Pons (tissue), 1 donor: ENCODE measurements around the gene ATG2B.
A peak's percentile ranks its signal among the peaks of the same experiment; 100 is the strongest.
"Not testable (repeated sequence)": the region's sequence is repeated elsewhere in the genome, so short reads cannot be mapped to it uniquely, and the experiment has no call there.

ENCODE experiments used
- DNase-seq: peaks from one replicate; pipeline ENCODE4 v3.0.0-alpha.2; 2016; ENCODE audit warnings: low spot score

ATG2B gene

DNA sequence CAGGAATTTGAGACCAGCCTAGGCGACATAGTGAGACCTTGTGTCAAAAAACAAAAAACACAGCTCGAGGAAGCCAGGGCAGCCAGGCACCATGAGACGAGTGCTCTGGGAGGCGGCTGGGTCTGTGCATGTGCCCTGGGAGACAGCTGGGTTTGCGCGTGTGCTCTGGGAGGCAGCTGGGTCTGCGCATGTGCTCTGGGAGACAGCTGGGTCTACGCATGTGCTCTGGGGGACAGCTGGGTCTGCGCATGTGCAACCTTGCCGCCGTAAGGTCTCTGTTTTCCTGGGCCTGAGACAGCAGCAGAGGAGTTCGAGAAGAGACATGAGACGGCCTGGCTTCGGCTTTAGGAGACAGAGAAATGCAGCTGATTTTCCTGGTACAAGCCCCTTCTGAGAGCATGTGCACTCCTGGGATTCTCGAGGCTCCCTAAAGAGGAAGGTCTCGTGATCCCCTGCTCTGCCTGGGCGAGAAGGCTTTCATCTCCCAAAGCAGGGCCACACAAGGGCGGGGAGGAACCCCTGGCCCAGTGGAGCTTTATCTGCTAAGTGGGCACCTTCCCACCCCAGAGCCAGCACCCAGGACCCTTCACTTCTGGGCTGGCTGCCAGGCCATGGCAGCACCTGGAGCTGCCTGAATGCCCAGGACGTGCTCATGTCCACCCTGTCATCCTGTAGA, 110.7 kb downstream of the ATG2B start:
- no peak for DNase-seq

DNA sequence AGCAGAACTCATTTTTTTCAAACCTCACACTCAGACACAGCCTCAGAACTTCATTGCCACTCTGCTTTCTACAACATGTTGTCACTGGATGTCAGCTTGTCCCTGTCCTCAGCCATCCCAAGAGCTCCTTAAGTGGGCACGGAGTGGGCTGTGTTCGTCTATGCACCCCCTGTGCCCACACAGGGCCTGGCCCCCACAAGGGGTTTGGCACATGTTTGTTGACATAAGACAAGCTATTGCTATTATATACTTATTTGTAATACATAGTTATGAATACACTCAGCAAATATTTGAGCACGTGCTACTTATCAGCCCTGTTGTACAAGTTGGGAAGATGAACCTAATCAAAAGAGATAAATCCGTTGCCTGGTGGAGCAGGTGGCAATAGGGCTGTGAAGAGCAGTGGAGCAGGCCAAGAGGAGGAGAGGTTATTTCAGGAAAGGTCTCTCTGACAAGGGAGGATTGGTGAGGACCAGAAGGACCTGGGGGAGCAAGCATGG, 111.4 kb downstream of the ATG2B start:
- DNase-seq, result no peak

DNA sequence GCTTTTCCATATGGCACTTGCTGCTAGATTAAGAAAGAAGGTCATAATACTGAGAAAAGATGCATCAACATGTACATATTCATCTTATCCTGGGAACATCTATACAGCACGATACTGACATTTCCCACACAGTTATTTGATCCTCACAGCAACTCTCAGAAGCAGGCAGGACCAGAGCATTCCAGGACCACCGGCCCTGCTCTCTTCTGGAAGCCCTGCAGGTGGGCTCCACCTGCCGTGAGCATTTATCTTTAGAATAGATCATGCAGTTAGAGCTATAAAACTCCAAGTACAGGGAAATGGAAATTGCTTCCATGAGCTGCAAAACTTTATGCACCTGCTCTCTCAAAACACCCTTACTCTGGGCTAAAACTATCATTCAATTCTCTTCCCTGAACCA, 112.7 kb downstream of the ATG2B start:
- no peak for DNase-seq

- DNase-seq, result no peak
These were observed 114.1 kb downstream of the ATG2B start for GRCh38 chr14:96249029-96249428.

DNA sequence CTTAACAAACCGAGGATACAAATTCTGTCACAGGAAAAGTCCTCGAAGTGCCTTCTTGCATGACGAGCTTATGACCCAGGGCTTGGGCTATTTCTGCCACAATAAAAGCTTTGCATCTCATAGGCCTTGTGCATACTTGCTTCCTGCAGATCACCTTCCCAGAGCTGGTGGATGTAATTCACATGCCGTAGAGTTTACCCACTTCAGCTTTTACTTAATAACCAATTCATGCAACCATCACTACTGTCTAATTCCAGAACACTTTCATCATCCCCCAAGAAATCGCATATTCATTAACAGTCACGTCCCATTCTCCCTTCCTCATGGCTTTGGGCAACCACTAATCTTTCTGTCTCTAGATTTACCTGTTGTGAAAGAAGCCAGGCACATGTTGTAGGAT, 116.1 kb downstream of the ATG2B start:
- no peak for DNase-seq

GRCh38 chr14:96246539-96246847, 116.6 kb downstream of the ATG2B start:
- DNase-seq, result no peak

DNA sequence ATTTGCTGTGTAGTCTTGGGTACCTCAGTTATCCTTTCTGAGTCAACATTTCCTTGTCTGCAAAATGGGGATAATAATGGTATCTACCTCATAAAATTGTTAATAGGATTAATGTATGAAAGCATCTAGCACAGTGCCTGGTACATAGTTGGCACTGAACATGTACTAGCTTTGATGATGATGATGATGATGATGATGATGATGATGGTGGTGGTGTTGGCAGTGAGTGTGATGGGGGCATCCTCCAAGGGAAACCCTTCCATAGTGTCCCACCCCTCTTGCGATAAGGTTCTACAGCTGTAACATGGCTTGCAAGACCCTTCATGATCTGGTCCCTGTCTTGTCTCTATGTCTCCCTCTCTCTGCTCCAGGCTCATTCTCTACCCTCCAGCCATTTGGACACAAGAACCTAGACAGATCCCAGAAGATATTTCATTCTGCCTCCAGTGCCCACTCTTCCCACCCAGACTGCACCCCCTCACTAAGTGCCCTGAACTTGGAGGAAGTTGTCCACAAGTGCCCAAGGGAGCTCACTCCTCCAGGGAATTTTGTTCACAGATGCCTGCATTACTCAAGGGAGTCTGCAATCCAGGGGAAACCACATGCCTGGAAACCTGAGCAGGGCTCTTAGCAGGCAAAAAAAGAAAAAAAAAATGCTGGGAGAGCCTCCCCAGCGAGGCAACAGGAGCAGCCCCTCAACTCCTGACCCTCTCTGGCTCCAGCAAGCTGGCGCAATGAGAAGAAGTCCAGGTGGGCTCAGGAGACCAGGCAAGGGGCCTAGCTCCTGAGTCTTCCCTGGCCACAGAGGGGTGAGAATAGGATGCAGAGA, 117.2 kb downstream of the ATG2B start:
- DNase-seq, result no peak

GRCh38 chr14:96245074-96245473, 118.1 kb downstream of the ATG2B start:
- DNase-seq, result not testable (repeated sequence)

- DNase-seq, result peak; percentile 45
These were observed 119.4 kb downstream of the ATG2B start for GRCh38 chr14:96243785-96244184.

GRCh38 chr14:96242126-96242525, 121.0 kb downstream of the ATG2B start:
- no peak for DNase-seq

DNA sequence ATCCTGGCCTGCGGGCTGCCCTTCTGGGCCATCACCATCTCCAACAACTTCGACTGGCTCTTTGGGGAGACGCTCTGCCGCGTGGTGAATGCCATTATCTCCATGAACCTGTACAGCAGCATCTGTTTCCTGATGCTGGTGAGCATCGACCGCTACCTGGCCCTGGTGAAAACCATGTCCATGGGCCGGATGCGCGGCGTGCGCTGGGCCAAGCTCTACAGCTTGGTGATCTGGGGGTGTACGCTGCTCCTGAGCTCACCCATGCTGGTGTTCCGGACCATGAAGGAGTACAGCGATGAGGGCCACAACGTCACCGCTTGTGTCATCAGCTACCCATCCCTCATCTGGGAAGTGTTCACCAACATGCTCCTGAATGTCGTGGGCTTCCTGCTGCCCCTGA, 122.5 kb downstream of the ATG2B start:
- DNase-seq, result no peak

DNA sequence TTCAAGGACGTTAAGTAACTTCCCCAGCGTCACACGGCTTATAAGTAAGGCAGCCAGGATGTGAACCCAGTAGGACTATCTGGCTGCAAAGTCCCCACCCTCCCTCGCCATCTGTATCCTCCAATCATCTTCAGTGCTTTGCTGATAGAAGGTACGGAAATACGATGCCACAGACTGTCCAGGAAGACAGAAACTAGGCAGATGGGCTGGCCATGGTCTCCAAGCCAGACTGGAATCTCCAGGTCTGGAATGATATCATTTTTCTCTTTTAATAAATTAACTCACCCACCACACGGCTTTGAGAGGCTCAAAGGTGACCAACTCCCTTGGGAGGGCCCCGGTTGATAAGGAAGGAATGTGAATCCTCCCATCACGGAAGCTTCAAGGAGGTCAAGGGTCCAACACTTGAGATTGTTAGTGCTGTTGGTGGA, 123.4 kb downstream of the ATG2B start:
- DNase-seq, result no peak

GRCh38 chr14:96238676-96239265, 124.4 kb downstream of the ATG2B start:
- DNase-seq, result no peak

- no peak for DNase-seq
These were observed 125.5 kb downstream of the ATG2B start for GRCh38 chr14:96237641-96238040.

DNA sequence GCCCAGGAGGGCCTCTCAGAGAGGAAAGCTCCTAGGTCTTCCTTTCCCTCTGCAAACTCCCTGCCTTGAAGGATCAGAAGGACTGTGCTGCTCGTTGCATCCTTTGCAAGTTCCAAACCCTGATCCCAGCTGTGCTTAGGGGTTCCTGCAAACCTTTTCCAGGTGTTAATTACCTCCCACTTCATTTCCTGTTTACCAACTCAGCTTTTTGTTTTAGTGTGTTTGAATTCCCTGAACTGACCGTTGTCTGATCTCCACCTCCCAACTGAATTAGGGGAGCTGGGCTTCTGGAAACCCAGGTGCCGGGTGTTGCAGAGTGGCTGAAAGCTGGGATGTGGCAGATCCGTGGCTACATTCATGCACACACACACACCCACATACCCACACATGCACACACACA, 127.7 kb downstream of the ATG2B start:
- DNase-seq, result no peak

DNA sequence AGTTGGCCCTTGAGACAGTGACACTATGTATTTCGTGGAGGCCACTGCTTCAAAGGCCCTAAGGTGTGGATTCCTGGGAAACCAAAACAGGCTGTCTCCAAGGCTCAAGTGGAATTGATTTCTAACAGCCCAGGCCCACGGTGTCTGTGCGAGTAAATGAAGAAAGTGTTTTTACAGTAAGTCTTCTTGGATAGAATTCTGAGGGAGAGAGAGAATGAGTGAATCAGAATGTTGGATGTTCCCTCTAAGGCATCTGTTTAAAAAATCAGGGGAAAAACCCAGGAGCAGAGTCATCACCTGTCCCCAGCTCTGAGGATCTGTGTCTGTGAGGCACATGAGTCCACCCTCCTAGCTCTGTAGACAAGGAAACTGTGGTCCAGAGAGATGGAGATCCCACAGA, 129.5 kb downstream of the ATG2B start:
- no peak for DNase-seq

- DNase-seq, result no peak
These were observed 130.6 kb downstream of the ATG2B start for GRCh38 chr14:96232506-96232905.

DNA sequence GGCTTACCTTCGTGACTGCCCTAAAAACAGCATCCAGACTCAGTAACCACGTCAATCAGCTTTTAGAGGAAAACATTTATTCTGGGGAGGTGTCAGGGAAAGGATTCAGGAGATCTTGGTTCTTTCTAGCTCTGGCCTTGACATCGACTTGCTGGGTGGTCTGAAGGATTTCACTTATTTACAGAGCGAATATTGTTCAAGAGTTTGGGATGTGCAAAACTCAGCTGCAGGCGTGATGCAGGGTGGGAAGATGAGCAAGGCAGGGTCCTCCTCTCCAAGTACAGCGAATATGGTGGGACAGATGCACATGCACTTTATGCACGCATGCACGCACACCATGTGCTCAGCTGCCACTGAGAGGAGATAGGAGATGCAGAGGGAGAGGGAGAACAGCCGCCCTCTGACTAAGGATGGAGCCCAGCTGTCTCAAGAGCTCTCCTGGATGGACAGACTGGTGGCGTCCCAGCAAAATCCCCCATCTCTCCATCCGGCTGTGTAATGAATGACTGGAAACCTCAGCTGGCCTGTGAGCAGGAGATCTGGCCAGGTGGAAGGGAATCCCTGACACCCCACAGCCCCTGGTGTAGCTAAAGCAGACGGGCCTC, 131.5 kb downstream of the ATG2B start:
- no peak for DNase-seq

DNA sequence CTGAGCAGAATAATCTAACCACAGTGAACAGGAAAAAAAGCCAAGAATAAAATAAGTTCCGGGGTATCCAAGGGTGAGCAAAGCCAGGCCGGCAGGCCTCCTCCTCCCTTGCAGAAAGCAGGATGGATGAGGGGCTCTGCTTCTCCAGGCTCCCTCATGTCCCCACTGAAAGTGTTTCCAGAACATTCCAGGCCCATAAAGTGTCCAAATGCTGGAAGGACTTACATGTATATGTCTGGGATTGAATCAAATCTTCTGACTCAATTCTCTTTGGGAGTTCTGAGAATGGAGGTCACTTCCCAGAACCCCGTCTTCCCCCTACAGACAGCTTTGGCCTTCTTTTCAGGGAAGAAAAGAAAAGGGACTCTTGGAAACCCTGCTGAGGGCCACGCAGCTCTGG, 132.1 kb downstream of the ATG2B start:
- DNase-seq, result no peak

DNA sequence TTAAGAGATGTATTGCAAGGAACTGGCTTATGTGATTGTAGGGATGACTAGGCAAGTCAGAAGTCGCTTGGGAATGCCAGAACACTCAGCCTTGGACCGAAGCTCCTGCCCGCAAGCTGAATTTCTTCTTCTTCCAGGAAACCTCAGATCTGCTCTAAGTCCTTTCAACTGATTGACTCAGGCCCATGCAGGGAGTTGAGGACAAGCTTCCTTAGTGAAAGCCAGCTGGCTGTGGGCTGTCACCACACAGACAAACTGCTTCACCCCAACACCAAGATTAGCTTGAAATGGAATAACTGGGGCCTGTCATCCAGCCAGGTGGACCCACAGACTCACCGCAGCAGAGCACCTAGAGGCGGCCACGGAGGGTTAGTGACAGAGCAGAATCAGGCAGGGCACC, 133.8 kb downstream of the ATG2B start:
- DNase-seq, result no peak
